ENCODE results near the gene ZDHHC11B.
"Not testable (repeated sequence)": the region's sequence is repeated elsewhere in the genome, so short reads cannot be mapped to it uniquely, and the experiment has no call there.

The ZDHHC11B gene

DNA sequence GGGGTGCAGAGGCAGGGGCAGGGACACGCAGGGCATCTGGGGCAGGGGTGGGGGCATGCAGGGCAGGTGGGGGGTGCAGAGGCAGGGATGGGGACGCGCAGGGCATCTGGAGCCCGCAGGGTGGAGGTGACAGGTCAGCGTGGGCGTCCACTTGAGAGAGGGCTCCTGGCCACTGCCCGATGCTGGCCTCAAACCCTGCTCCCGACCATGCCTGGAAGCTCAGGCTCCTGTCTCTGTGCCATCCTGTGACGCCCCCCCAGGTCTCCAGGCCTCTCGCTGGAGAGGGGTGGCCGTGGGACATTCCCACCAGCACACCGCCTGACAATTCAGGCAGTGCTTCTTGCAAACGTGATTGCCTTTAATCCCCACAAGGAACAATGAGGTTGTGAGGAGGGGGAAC lies 33.0 kb downstream of the ZDHHC11B start:
- H3K36me3 Mint-ChIP-seq (ENCODE audit: low read depth), result no peaks in the 10 kb centered on the region
- H3K27ac Mint-ChIP-seq, result no peak overlapping the region
- no peaks in the 10 kb centered on the region for H3K9me3 Mint-ChIP-seq
- no peaks in the 10 kb centered on the region for H3K4me1 Mint-ChIP-seq
- peaks cover 8% of the 10 kb centered on the region for H3K27me3 Mint-ChIP-seq (ENCODE audit: low read depth)
- no peak for TF ChIP-seq CTCF (IDR thresholded peaks at IDR 0.05; ENCODE audit: unreplicated experiment in 3 of 3)
- no peak overlapping the region for H3K4me3 Mint-ChIP-seq

GRCh38 chr5:750226-750625 lies 34.3 kb downstream of the ZDHHC11B start:
- not testable (repeated sequence) for H3K9me3 Mint-ChIP-seq; H3K27ac Mint-ChIP-seq; H3K36me3 Mint-ChIP-seq (ENCODE audit: low read depth); H3K4me1 Mint-ChIP-seq; H3K27me3 Mint-ChIP-seq (ENCODE audit: low read depth); H3K4me3 Mint-ChIP-seq

GRCh38 chr5:749101-749670 lies 35.3 kb downstream of the ZDHHC11B start:
- Mint-ChIP-seq H3K4me3 (no peak overlapping the region), H3K36me3 (ENCODE audit: low read depth) (no peaks in the 10 kb centered on the region), H3K27ac (no peak overlapping the region), H3K4me1 (no peaks in the 10 kb centered on the region), H3K9me3 (no peaks in the 10 kb centered on the region), H3K27me3 (ENCODE audit: low read depth) (peaks cover 4% of the 10 kb centered on the region)
- no peak for TF ChIP-seq CTCF (IDR thresholded peaks at IDR 0.05; ENCODE audit: unreplicated experiment in 3 of 3)

- H3K27me3 Mint-ChIP-seq (ENCODE audit: low read depth); H3K9me3 Mint-ChIP-seq; H3K27ac Mint-ChIP-seq; H3K4me3 Mint-ChIP-seq; H3K36me3 Mint-ChIP-seq (ENCODE audit: low read depth); H3K4me1 Mint-ChIP-seq: not testable (repeated sequence)
Observed at GRCh38 chr5:748011-748980, 36.2 kb downstream of the ZDHHC11B start.

DNA sequence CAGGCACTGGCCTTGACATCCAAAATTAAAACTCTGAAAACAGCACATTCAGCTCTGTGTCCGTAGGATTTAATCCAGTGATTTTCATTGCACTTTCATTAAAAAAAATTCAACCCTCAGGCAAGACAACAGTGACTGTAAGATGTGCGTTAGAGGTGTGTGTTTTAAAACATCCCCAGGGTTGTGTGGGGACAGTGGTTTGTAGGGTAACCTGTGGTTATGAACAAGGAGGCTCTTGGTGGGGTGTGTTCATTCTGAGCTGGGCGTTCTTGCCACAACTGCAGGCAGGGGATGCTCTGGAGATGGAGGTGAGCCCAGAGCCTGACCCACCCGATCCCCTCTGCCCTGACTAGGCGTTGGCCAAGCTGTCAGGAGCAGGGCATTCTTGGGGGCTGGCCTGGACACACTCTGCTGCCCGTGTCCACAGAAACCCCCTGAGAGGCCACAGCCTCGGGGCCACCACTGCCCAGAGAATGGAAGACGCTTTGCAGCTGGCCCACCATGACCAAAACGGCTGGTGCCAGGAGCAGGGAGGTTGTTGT lies 37.2 kb downstream of the ZDHHC11B start:
- not testable (repeated sequence) for H3K27ac Mint-ChIP-seq; H3K27me3 Mint-ChIP-seq (ENCODE audit: low read depth); H3K4me1 Mint-ChIP-seq; H3K4me3 Mint-ChIP-seq; H3K36me3 Mint-ChIP-seq (ENCODE audit: low read depth); H3K9me3 Mint-ChIP-seq

- no peaks in the 10 kb centered on the region for H3K27me3 Mint-ChIP-seq (ENCODE audit: low read depth)
- TF ChIP-seq CTCF (IDR thresholded peaks at IDR 0.05; ENCODE audit: unreplicated experiment in 3 of 3), result no peak
- H3K36me3 Mint-ChIP-seq (ENCODE audit: low read depth), result no peaks in the 10 kb centered on the region
- no peaks in the 10 kb centered on the region for H3K9me3 Mint-ChIP-seq
- no peak overlapping the region for H3K27ac Mint-ChIP-seq
- H3K4me3 Mint-ChIP-seq, result no peak overlapping the region
- no peaks in the 10 kb centered on the region for H3K4me1 Mint-ChIP-seq
Observed at GRCh38 chr5:746258-746761, 38.2 kb downstream of the ZDHHC11B start.

DNA sequence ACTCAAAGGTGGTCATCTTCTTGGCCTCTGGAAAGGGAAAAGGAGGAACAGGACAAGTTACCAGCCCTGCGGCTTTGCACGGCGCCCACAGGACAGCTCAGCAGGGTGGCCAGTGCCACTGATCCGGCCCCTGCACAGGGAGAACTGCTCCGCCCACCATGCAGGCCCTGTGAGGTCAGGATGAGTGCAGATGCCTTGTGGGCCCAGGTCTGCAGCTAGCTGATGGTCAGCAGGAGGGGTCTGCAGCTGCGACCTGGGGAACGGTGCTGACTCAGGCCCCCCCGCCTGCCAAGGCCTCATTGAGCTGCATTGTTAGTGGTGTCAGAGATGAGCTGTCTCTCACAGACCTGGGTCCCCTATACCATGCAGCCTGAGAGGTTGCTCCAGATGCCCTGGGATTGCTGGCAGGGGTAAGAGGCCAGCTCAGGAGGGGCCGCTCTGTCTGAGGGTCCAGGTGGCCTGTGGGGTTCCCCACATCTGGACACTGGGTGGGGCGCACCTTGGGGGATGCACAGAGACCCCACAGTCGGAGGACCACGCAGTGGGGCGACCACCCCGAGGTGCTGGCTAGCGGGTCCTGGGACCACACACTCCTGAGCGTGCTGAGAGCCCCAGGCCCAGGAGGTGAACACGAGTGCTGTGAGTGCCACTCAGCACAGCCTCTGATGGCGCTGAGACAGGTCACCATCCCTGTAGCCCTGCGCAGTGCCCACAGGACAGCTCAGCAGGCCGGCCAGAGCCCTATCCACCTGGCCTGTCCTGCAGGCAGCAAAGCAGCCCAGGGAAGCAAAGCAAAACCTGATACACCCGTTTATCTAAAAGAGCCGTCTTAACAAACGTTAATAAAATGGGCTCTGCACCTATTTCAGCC lies 39.0 kb downstream of the ZDHHC11B start:
- H3K4me1 Mint-ChIP-seq; H3K36me3 Mint-ChIP-seq (ENCODE audit: low read depth); H3K4me3 Mint-ChIP-seq; H3K27ac Mint-ChIP-seq; H3K9me3 Mint-ChIP-seq; H3K27me3 Mint-ChIP-seq (ENCODE audit: low read depth): not testable (repeated sequence)

DNA sequence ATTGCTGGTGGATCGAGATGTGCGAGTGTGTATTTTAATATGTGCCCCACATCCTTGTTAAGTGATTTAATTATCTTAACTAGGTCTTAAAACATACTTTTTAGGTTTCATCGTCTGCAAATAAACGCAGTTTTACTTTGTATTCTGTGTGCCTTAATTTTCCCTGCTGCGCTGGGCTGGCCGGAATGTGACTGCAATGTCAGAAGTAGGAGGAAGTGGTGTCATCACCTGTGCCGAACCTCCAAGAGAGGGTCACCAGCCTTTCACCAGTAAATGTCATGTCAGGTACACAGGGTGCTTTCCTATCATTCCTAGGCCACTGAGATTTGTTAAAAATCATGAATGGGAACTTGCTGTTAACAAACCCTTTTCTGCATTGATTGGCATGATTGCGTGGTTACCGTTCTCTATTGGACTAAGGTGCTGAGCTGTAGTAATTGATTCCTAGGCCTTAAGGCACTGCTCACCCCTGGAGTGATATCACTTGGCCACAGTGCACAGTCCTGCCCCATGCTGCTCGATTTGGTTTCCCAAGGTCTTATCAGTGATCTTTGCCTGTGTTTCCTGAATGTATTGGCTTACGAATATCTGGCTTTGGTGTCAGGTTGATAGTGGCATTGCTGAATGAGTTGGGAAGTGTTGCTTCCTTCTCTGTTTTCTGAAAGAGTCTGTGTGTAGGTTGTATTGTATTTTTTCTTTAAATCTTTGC lies 40.7 kb downstream of the ZDHHC11B start:
- not testable (repeated sequence) for H3K36me3 Mint-ChIP-seq (ENCODE audit: low read depth); H3K4me3 Mint-ChIP-seq; H3K27ac Mint-ChIP-seq; H3K27me3 Mint-ChIP-seq (ENCODE audit: low read depth); H3K4me1 Mint-ChIP-seq; H3K9me3 Mint-ChIP-seq

DNA sequence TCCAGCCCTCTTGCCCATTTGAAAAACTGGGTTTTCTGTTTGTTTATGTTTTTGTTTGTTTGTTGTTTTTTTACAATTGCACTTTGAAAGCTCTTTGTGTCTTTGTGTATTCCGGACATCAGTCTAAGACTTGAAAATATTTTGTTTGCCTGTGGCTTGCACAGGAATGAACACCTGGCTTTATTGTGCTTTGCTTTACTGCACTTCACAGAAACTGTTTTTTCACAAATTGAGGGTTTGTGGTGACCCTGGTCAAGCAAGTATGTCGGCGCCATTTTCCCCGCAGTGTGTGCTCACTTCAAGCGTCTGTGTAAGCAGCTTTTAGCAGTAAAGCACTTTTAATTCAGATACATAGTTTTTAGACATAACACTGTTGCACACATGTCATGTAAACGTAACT lies 42.3 kb downstream of the ZDHHC11B start:
- H3K9me3 Mint-ChIP-seq; H3K4me3 Mint-ChIP-seq; H3K4me1 Mint-ChIP-seq; H3K27me3 Mint-ChIP-seq (ENCODE audit: low read depth); H3K36me3 Mint-ChIP-seq (ENCODE audit: low read depth); H3K27ac Mint-ChIP-seq: not testable (repeated sequence)

- not testable (repeated sequence) for H3K4me3 Mint-ChIP-seq; H3K9me3 Mint-ChIP-seq; H3K27me3 Mint-ChIP-seq (ENCODE audit: low read depth); H3K4me1 Mint-ChIP-seq; H3K36me3 Mint-ChIP-seq (ENCODE audit: low read depth); H3K27ac Mint-ChIP-seq
Observed at GRCh38 chr5:734145-734544, 50.4 kb downstream of the ZDHHC11B start.
